A673 (cell line): Measurements from ENCODE around the gene TAS2R3. TPM values are rescaled to one million over a fixed set of nuclear protein-coding genes. Genes with fewer than 3 reads are reported as not detected.

ENCODE experiments used
- BruUV-seq: library from RNA; stranded (reverse); fragments of 400-500 nt; replicated peaks from 2 replicates; lab custom pipeline; 2021; lab: Mats Ljungman, UMichigan
- CTCF ChIA-PET: fragments of 300-600 bp; sonication (Branson Sonifier 250); formaldehyde crosslinking; loops from one replicate; lab custom pipeline; 2022; ENCODE audit warnings: antibody characterized with exemption; lab: Charles Lee
- POLR2A ChIA-PET: fragments of 300-600 bp; sonication (Branson Sonifier 250); formaldehyde crosslinking; loops from one replicate; lab custom pipeline; 2022; ENCODE audit warnings: antibody characterized with exemption; ENCODE audit not compliant: low non-redundant PET; lab: Charles Lee
- DNase-seq: peaks from one replicate; pipeline ENCODE4 v3.0.0-alpha.2; 2015; ENCODE audit warnings: low spot score
- H3K27ac ChIP-seq: fragments of 200-600 bp; sonication (generic); 2 replicates; pipeline ENCODE4 v1.5.1; 2016; ENCODE audit warnings: mixed run types, low read depth, mild to moderate bottlenecking, mixed read lengths, antibody characterized with exemption, low read length; ENCODE audit not compliant: poor library complexity, severe bottlenecking
- H3K27me3 ChIP-seq: fragments of 200-600 bp; sonication (generic); replicated peaks from 2 replicates; pipeline ENCODE4 v1.6.1; 2017; ENCODE audit warnings: mixed run types, low read depth, mild to moderate bottlenecking, mixed read lengths, antibody characterized with exemption, low read length; ENCODE audit not compliant: insufficient read depth, poor library complexity
- H3K36me3 ChIP-seq: fragments of 200-600 bp; sonication (generic); 2 replicates; pipeline ENCODE4 v1.6.1; 2016; ENCODE audit warnings: mixed run types, mild to moderate bottlenecking, mixed read lengths, antibody characterized with exemption, low read length; ENCODE audit not compliant: insufficient read depth, poor library complexity, severe bottlenecking
- H3K4me1 ChIP-seq: fragments of 200-600 bp; sonication (generic); 2 replicates; pipeline ENCODE4 v1.6.1; 2017; ENCODE audit warnings: mixed run types, mild to moderate bottlenecking, mixed read lengths, antibody characterized with exemption, low read length; ENCODE audit not compliant: insufficient read depth, poor library complexity, severe bottlenecking
- H3K4me3 ChIP-seq: fragments of 200-600 bp; sonication (generic); 2 replicates; pipeline ENCODE4 v1.5.1; 2016; ENCODE audit warnings: low read depth, mixed run types, mild to moderate bottlenecking, mixed read lengths, low read length; ENCODE audit not compliant: poor library complexity, severe bottlenecking
- H3K9me3 ChIP-seq: fragments of 200-600 bp; sonication (generic); 2 replicates; pipeline ENCODE4 v1.6.1; 2016; ENCODE audit warnings: mixed run types, low read depth, mild to moderate bottlenecking, mixed read lengths, antibody characterized with exemption, low read length; ENCODE audit not compliant: poor library complexity, severe bottlenecking
- EZH2 ChIP-seq: fragments of 200-600 bp; sonication (generic); IDR thresholded peaks from 2 replicates; pipeline ENCODE4 v1.6.1; 2017; ENCODE audit warnings: borderline replicate concordance, low read depth, mild to moderate bottlenecking, mixed read lengths, antibody characterized with exemption, low read length; ENCODE audit not compliant: poor library complexity, severe bottlenecking
- intact Hi-C: fragments of 100-400 bp; cut with micrococcal nuclease; formaldehyde crosslinking; loops from one replicate; pipeline ENCODE4 v1.10.0; 2022; ENCODE audit not compliant: unreplicated experiment
- total RNA-seq: library from RNA; stranded (reverse); gene quantifications from 2 replicates; pipeline ENCODE4 v1.2.3, GENCODE V29; 2021
- TF ChIP-seq, protein P1 (sequence below): fragments of 300-800, 200-600 bp; sonication (generic); conservative IDR thresholded peaks from 2 replicates; pipeline ENCODE4 v1.5.1; 2017; ENCODE audit warnings: low read depth, mild to moderate bottlenecking, antibody characterized with exemption, low read length, moderate library complexity, mixed read lengths

Gene TAS2R3
- total RNA-seq, 1 experiment from 2014 or later: 0.99 TPM

DNA sequence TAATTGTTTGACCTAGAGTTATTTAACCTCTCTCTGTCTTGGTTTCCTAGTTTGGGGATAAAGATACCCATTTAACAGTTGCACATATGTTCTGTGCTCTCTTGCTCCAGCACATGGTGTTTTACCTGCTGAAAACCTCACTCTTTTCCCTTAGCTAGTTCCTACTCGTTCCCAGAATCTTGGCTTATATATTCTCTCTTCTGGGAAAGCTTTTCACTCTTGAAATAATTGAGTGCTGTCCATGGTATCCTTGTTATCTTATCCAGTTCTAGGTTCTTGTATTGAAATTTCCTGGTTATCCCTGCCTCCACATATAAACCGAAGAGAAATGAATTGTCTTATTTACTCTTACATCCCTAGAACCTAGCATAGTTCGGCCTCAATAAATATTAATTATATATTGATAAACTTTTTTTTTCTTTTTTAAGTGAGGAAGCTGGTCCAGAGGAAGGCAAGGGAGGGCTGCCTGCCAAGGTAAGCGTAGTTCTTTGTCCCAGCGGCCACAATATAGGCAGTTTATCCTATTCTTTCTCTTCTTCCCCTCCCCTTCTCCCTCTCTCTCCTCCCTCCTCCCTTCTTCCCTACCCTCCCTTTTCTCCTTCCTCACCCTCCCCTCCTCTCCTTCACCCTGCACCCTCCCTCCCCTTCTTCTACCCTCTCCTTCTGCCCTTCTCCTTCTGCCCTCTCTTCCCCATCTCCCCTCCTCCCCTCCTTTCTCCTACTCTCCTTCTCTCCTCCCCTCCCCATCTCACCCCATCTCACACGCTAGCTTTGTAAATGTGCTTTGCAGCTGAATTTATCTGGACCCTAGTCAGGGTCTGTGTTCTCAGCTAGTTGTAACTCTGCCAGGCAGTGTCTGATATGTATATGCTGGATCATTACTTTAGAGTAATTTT is 47.9 kb upstream of the TAS2R3 start:
- intact Hi-C loops: no loop called here
- H3K4me1 ChIP-seq: no peaks in the 10 kb centered on the region
- no TSS peak for BruUV-seq
- CTCF ChIA-PET: no interaction called here
- H3K9me3 ChIP-seq: no peaks in the 10 kb centered on the region
- H3K27me3 ChIP-seq: peaks cover 20% of the 10 kb centered on the region
- TF ChIP-seq, protein P1, sequence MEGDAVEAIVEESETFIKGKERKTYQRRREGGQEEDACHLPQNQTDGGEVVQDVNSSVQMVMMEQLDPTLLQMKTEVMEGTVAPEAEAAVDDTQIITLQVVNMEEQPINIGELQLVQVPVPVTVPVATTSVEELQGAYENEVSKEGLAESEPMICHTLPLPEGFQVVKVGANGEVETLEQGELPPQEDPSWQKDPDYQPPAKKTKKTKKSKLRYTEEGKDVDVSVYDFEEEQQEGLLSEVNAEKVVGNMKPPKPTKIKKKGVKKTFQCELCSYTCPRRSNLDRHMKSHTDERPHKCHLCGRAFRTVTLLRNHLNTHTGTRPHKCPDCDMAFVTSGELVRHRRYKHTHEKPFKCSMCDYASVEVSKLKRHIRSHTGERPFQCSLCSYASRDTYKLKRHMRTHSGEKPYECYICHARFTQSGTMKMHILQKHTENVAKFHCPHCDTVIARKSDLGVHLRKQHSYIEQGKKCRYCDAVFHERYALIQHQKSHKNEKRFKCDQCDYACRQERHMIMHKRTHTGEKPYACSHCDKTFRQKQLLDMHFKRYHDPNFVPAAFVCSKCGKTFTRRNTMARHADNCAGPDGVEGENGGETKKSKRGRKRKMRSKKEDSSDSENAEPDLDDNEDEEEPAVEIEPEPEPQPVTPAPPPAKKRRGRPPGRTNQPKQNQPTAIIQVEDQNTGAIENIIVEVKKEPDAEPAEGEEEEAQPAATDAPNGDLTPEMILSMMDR: no peak
- no peak for TF ChIP-seq EZH2
- H3K4me3 ChIP-seq: no peak overlapping the region
- DNase-seq: no peak
- no peaks in the 10 kb centered on the region for H3K36me3 ChIP-seq
- H3K27ac ChIP-seq: no peak overlapping the region
- POLR2A ChIA-PET: no interaction called here

DNA sequence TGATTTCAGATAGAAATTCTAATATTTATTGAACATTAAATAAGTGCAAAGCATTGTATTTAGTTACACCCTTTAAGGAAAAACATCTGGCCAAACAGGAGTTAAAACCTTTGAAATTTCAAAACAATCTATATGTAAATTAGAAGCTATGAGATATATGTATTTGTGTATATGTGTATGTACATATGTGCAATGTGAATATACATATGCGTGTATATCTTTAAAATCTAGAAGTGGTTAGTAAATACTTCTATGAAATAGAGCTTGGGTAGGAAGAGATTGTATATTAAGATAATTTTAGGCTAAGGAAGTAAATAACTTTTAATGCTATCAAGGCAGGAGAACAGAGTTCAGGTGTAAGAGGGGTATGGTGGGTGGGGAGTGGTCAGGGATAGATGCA is 46.4 kb upstream of the TAS2R3 start:
- Histone ChIP-seq H3K9me3 (no peaks in the 10 kb centered on the region), H3K4me1 (no peaks in the 10 kb centered on the region), H3K27me3 (peaks cover 20% of the 10 kb centered on the region), H3K4me3 (no peak overlapping the region), H3K27ac (no peak overlapping the region), H3K36me3 (no peaks in the 10 kb centered on the region)
- no TSS peak for BruUV-seq
- DNase-seq: no peak
- no peak for TF ChIP-seq EZH2
- TF ChIP-seq, protein P1: no peak
- ChIA-PET POLR2A (interaction anchor here (0.6 kb wide), 1 partner anchor 9 kb away, joined by 3 read pairs; no protein-coding TSS in a partner anchor), CTCF (no interaction called here)
- intact Hi-C loops: no loop called here

DNA sequence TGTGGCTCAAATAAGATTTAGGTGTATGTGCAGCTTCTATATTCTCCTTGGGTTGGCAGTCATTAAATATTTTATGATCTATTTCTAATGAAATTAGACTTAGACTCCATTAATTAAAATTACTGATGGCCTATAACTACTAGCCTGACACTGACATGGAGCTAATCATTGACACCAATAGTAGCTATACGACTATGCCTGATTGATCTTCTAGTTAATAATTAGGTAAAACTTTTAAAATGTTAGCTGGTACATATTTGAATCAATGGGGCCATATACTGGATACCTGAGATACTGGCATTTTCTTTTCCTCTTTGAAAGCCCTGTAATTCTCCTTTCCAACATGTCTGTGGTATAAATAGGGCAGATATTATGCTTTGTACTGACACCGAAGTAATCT is 41.4 kb upstream of the TAS2R3 start:
- intact Hi-C loops: no loop called here
- CTCF ChIA-PET: no interaction called here
- no peak for DNase-seq
- peaks cover 2% of the 10 kb centered on the region for H3K27me3 ChIP-seq
- no TSS peak for BruUV-seq
- no peaks in the 10 kb centered on the region for H3K9me3 ChIP-seq
- POLR2A ChIA-PET: no interaction called here
- TF ChIP-seq, protein P1: no peak
- no peak for TF ChIP-seq EZH2
- no peaks in the 10 kb centered on the region for H3K4me1 ChIP-seq
- no peak overlapping the region for H3K4me3 ChIP-seq
- no peak overlapping the region for H3K27ac ChIP-seq
- H3K36me3 ChIP-seq: no peaks in the 10 kb centered on the region
